GM19467 (cell line): Measurements from ENCODE around the gene RNF220.
"Not testable (repeated sequence)": the region's sequence is repeated elsewhere in the genome, so short reads cannot be mapped to it uniquely, and the experiment has no call there.

Source experiments
- ATAC-seq: cut with Tn5 transposase; IDR thresholded peaks from one replicate; pipeline ENCODE4 v1.9.1; 2021; ENCODE audit warnings: mild to moderate bottlenecking, moderate library complexity; ENCODE audit not compliant: unreplicated experiment

Gene RNF220

GRCh38 chr1:44648529-44649250, 243.6 kb downstream of the RNF220 start:
- ATAC-seq: no peak

GRCh38 chr1:44649788-44650158, 244.7 kb downstream of the RNF220 start:
- ATAC-seq: no peak

GRCh38 chr1:44650159-44650831, 245.2 kb downstream of the RNF220 start:
- ATAC-seq: no peak

- no peak for ATAC-seq
Observed at GRCh38 chr1:44651069-44651468, 246.0 kb downstream of the RNF220 start.

- no peak for ATAC-seq
Observed at GRCh38 chr1:44652445-44653106, 247.5 kb downstream of the RNF220 start.

GRCh38 chr1:44653107-44653964, 248.3 kb downstream of the RNF220 start:
- ATAC-seq: no peak

GRCh38 chr1:44654621-44655187, 249.6 kb downstream of the RNF220 start:
- no peak for ATAC-seq

GRCh38 chr1:44655609-44656008, 250.6 kb downstream of the RNF220 start:
- no peak for ATAC-seq

- no peak for ATAC-seq
Observed at GRCh38 chr1:44659566-44659965, 254.5 kb downstream of the RNF220 start.

GRCh38 chr1:44660176-44660575, 255.1 kb downstream of the RNF220 start:
- ATAC-seq: no peak

- no peak for ATAC-seq
Observed at GRCh38 chr1:44661781-44662682, 257.0 kb downstream of the RNF220 start.

- no peak for ATAC-seq
Observed at GRCh38 chr1:44662683-44663030, 257.6 kb downstream of the RNF220 start.

- no peak for ATAC-seq
Observed at GRCh38 chr1:44663417-44663816, 258.4 kb downstream of the RNF220 start.

- ATAC-seq: no peak
Observed at GRCh38 chr1:44664730-44665370, 259.8 kb downstream of the RNF220 start.

- ATAC-seq: not testable (repeated sequence)
Observed at GRCh38 chr1:44666719-44667118, 261.7 kb downstream of the RNF220 start.

- no peak for ATAC-seq
Observed at GRCh38 chr1:44670751-44671640, 265.9 kb downstream of the RNF220 start.

- no peak for ATAC-seq
Observed at GRCh38 chr1:44672254-44672955, 267.4 kb downstream of the RNF220 start.
